Measurements from ENCODE around the gene RPTOR.
"Not testable (repeated sequence)": the region's sequence is repeated elsewhere in the genome, so short reads cannot be mapped to it uniquely, and the experiment has no call there.

RPTOR gene

DNA sequence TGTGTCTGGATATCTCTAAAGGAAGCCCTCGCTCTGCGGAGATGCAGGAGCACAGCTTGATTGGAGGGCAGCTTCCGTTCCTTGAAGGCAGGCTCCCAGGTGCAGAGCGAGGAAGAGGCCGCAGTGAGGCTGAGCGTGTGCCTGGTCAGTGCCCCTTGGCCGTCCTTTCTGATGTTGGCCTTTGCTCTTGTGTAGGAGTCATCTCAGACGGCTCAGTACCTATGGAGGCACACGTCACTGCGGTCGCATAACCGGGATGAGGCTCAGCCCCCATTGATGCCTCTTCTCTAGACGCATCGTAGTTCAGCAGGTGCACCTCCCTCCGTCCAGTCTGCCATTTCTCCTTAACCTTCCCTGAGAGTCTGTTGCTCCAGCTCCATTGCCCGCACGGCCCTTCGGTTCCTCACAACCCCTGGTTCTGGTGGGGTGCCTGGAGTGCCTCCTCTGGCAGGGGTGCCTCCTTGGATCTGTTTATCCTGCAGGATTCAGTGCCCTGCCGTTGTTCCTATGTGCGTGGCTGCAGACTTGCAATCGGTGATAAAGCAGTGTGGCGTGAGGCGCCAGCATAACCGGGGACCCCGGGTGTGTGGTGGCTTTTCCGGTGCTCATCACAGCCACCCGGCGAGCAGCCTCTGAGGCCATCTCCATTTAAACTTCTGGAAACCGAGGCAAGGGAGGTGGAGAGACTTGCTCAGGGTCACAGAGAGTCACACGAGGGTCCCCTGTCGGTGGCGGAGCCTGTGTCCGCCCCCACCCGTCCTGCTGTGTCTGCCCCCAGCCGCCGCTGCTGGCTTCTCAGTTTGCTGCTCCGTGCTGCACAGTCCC is 258.2 kb downstream of the RPTOR start:
- no peak for DNase-seq

- no peak for DNase-seq
Measured at GRCh38 chr17:80803451-80804428, 259.1 kb downstream of the RPTOR start.

- no peak for DNase-seq
Measured at GRCh38 chr17:80804466-80804865, 259.8 kb downstream of the RPTOR start.

- no peak for DNase-seq
Measured at GRCh38 chr17:80805032-80805751, 260.6 kb downstream of the RPTOR start.

- no peak for DNase-seq
Measured at GRCh38 chr17:80807014-80807413, 262.4 kb downstream of the RPTOR start.

DNA sequence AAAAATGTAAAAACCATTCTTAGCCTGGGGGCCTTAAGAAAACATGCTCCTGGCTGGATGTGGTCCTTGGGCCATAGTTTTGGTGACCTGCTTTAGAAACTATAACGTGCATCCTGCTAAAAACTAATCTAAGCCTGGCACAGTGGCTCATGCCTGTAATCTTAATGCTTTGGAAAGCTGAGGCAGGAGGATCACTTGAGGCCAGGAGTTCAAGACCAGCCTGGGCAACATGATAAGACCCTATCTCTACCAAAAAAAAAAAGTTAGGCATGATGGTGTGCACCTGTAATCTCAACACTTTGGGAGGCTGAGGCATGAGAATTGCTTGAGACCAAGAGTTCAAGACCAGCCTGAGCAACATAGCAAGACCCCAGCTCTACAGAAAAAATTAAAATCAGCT is 263.2 kb downstream of the RPTOR start:
- DNase-seq, result no peak

DNA sequence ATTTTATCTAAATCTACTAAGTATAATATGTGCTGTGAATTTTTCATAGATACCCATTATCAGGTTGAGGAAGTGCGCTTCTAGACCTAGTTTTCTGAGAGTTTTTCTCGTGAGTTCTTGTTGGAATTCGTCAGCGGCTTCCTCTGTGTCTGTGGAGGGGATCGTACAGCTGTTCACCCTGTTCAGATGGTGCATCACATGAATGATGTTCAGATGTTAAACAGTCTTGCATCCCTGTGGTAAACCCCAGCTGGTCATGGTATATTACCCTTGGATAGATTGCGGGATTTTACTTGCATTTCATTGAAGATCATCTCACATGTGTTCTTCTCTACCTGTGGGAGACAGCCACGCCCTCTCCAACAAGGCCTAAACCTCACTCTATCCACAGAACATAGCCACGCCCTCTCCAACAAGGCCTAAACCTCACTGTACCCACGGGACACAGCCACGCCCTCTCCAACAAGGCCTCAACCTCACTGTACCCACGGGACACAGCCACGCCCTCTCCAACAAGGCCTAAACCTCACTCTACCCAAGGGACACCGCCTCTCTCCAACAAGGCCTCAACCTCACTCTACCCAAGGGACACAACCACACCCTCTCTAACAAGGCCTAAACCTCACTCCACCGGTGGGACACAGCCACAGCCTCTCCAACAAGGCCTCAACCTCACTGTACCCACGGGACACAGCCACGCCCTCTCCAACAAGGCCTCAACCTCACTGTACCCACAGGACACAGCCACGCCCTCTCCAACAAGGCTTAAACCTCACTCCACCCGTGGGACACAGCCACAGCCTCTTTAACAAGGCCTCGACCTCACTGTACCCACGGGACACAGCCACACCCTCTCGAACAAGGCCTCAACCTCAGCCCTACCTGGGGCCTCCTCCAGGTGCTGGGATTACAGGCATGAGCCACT is 266.8 kb downstream of the RPTOR start:
- no peak for DNase-seq

GRCh38 chr17:80812362-80813088 is 267.9 kb downstream of the RPTOR start:
- no peak for DNase-seq

- no peak for DNase-seq
Measured at GRCh38 chr17:80813318-80813717, 268.7 kb downstream of the RPTOR start.

DNA sequence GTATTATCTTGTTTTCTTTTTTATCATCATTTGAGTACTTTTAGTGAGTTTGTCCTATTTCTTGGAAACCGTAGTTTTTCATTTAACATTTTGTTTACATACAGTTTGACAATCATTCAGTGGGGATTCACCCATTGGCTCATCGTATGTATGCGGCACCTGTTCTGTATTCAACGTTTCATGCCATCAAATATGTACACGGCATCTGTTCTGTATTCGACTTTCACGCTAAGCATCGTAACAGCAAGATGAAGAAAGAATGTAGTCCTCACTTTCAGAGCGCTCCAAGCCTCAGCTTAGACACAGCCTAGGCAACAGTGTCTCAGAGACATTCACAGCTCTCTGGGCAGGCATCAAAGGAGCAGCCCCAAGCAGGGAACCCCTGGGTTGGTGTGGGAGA is 269.9 kb downstream of the RPTOR start:
- DNase-seq, result no peak

DNA sequence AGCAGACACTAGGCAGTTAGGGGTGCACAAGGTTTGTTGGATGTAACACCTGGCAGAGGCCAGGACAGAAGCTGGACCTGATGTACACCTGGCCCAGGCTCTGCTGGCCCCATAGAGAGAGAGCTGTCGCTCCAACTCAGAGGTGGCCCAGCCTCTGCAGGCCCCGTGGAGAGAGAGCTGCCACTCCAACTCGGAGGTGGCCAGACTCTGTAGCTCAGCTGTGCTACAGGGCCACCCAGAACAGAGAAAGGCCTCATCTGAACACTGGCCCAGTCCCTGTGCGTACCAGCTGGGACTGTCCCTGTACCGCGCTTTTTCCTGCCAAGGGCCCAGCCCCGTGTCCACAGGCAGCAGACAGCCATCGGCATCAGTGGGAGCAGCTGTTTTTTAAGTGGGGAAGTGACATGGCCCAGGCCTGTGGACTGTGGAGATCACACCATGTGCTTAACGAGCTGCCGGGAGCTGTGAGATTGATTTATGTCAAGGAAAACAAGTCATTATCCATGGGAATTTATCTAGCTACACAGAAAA is 270.6 kb downstream of the RPTOR start:
- DNase-seq, result no peak

- DNase-seq, result not testable (repeated sequence)
Measured at GRCh38 chr17:80815718-80816117, 271.1 kb downstream of the RPTOR start.

- DNase-seq, result no peak
Measured at GRCh38 chr17:80816241-80817103, 271.8 kb downstream of the RPTOR start.

DNA sequence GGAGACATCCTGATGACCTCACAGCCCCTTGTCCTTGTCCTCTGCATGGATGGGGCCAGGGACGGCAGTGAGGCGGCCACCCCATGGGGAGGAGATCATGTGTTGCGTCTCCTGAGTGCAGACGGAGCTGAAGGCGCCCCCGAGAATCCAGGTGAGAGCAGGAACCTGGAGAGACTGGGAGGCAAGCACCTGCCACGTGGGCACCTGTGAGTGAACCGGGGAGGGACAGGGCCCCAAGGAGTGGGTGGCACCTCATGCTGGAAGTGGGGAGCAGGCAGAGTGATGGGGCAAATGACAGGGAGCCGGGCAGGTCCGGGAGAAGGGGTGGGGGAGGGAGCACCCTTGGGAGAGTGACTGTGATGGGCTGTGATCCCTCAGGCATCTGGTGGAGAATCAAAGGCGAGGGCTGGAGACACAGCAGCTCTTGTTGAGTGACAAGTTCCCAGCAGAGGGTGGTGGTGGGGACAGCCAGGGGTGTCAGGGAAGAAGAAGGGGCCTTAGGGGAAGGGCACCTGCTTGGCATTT is 272.7 kb downstream of the RPTOR start:
- no peak for DNase-seq

DNA sequence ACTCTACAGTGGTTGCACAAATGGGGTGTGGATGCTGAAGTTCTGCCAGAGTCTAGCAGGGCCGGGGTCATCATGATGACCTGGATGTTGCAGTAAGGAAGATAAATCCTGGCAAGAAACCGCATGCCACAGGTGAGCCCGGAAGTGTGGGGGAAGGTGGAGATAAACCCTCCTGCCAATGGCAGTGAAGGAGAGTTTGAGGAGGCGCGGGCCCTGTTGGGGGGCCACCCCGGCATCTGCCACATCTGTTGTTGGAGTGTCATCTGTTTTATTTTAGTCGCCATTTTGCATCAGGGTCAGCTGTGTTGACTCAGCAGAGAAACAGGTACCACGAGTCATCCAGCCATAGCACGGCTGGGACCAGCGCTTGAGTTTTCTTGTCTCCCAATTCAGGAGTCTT is 273.2 kb downstream of the RPTOR start:
- DNase-seq, result no peak

DNA sequence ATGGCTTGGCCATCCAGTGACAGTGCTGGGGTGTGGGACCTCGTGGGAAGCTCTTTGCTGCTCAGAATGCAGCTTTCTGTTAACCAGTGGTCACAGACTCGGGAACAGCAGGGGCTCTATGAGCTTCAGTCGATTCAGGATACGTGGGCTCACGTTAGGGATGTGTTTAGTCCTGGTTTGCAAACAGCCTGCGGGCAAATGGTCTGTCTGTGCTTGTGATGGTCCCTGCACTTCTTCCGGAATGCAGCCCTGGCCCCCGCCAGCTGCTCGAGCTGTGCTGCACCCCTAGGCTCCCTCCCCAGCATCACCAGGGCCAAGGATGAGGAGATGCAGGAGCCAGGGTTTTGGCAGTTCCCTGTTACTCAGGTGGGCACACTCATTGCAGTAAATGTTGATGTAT is 274.2 kb downstream of the RPTOR start:
- DNase-seq, result no peak

- no peak for DNase-seq
Measured at GRCh38 chr17:80819422-80820164, 275.0 kb downstream of the RPTOR start.

GRCh38 chr17:80820331-80820730 is 275.7 kb downstream of the RPTOR start:
- no peak for DNase-seq

- DNase-seq, result no peak
Measured at GRCh38 chr17:80821546-80821945, 276.9 kb downstream of the RPTOR start.
